ENCODE results near the gene P3H2.

DNA sequence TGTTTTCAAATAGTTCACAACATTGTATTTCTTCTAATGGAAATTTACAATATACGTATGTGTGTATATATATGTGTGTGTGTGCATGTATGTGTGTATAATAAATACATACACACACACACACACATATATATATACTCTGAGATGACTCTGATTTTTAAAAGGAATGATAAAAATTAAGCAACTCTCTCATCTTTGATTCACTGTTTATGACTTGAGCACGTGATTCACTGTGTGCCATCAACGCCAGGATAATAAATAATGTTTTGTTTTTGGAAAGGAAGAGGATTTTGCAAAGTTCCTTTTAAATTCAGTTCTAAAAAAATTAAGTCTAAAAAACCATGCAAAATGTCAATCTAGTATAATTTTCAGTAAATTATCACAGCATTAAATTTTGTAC is 132.4 kb downstream of the P3H2 start:
- TF ChIP-seq, protein P1, sequence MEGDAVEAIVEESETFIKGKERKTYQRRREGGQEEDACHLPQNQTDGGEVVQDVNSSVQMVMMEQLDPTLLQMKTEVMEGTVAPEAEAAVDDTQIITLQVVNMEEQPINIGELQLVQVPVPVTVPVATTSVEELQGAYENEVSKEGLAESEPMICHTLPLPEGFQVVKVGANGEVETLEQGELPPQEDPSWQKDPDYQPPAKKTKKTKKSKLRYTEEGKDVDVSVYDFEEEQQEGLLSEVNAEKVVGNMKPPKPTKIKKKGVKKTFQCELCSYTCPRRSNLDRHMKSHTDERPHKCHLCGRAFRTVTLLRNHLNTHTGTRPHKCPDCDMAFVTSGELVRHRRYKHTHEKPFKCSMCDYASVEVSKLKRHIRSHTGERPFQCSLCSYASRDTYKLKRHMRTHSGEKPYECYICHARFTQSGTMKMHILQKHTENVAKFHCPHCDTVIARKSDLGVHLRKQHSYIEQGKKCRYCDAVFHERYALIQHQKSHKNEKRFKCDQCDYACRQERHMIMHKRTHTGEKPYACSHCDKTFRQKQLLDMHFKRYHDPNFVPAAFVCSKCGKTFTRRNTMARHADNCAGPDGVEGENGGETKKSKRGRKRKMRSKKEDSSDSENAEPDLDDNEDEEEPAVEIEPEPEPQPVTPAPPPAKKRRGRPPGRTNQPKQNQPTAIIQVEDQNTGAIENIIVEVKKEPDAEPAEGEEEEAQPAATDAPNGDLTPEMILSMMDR (IDR thresholded peaks at IDR 0.05): no peak
- no peak for TF ChIP-seq EZH2 (IDR thresholded peaks at IDR 0.05; ENCODE audit: borderline replicate concordance, insufficient read depth, low read depth, low read length, poor library complexity, severe bottlenecking)

Data from B cell (primary cell).